Mesendoderm (in vitro differentiated cells): ENCODE measurements around the gene CPED1.

ENCODE experiments used
- DNase-seq: peaks from one replicate; pipeline ENCODE4 v3.0.0; 2013
- H2AK5ac ChIP-seq: 2 replicates; pipeline ENCODE4 v1.6.1; 2013; ENCODE audit warnings: low read length, inconsistent platforms
- H2BK120ac ChIP-seq: 2 replicates; pipeline ENCODE4 v1.6.1; 2013; ENCODE audit warnings: low read depth, mild to moderate bottlenecking, low read length, moderate library complexity, mixed read lengths
- H2BK15ac ChIP-seq: replicated peaks from 2 replicates; pipeline ENCODE4 v1.6.1; 2013; ENCODE audit warnings: low read depth, mild to moderate bottlenecking, moderate library complexity
- H2BK5ac ChIP-seq: 2 replicates; pipeline ENCODE4 v1.6.1; 2013; ENCODE audit warnings: low read length, inconsistent platforms
- H3K18ac ChIP-seq: 2 replicates; pipeline ENCODE4 v1.6.1; 2013; ENCODE audit warnings: mild to moderate bottlenecking, low read length, mixed read lengths
- H3K23ac ChIP-seq: one replicate; pipeline ENCODE4 v1.6.1; 2013; ENCODE audit warnings: low read length
- H3K27ac ChIP-seq: 2 replicates; pipeline ENCODE4 v1.5.1; 2013; ENCODE audit warnings: low read depth, mild to moderate bottlenecking, inconsistent platforms, low read length, moderate library complexity
- H3K27me3 ChIP-seq: 2 replicates; pipeline ENCODE4 v1.6.1; 2013; ENCODE audit warnings: low read length, control low read depth, mild to moderate bottlenecking, inconsistent platforms; ENCODE audit not compliant: insufficient read depth, poor library complexity
- H3K36me3 ChIP-seq: 2 replicates; pipeline ENCODE4 v1.6.1; 2013; ENCODE audit warnings: low read length, inconsistent platforms; ENCODE audit not compliant: control insufficient read depth, insufficient read depth
- H3K4ac ChIP-seq: one replicate; pipeline ENCODE4 v1.6.1; 2013; ENCODE audit warnings: low read depth, mild to moderate bottlenecking, low read length, moderate library complexity
- H3K4me1 ChIP-seq: 2 replicates; pipeline ENCODE4 v1.6.1; 2013; ENCODE audit warnings: low read depth, low read length, inconsistent platforms; ENCODE audit not compliant: control insufficient read depth
- H3K4me2 ChIP-seq: 2 replicates; pipeline ENCODE4 v1.6.1; 2013; ENCODE audit warnings: low read length
- H3K4me3 ChIP-seq: 2 replicates; pipeline ENCODE4 v1.5.1; 2013; ENCODE audit warnings: mild to moderate bottlenecking, low read length
- H3K56ac ChIP-seq: one replicate; pipeline ENCODE4 v1.6.1; 2013; ENCODE audit warnings: low read length
- H3K79me1 ChIP-seq: 2 replicates; pipeline ENCODE4 v1.6.1; 2013; ENCODE audit warnings: low read length, inconsistent platforms
- H3K79me2 ChIP-seq: 2 replicates; pipeline ENCODE4 v1.6.1; 2013; ENCODE audit warnings: mild to moderate bottlenecking, low read length; ENCODE audit not compliant: control insufficient read depth, insufficient read depth
- H3K9ac ChIP-seq: 2 replicates; pipeline ENCODE4 v1.6.1; 2013; ENCODE audit warnings: low read length, inconsistent platforms
- H4K5ac ChIP-seq: one replicate; pipeline ENCODE4 v1.6.1; 2013; ENCODE audit warnings: low read length
- H4K8ac ChIP-seq: one replicate; pipeline ENCODE4 v1.6.1; 2013; ENCODE audit warnings: low read depth, mild to moderate bottlenecking, control low read depth, low read length, moderate library complexity
- WGBS: extraction: QIAGEN DNeasy Blood & Tissue Kit; methylation state at CpG from one replicate; pipeline ENCODE4 v1.1.7; 2013; ENCODE audit warnings: low lambda C conversion rate, missing lambda C conversion rate; ENCODE audit not compliant: insufficient coverage; ENCODE audit errors: extremely low coverage; 5-methylcytosine and 5-hydroxymethylcytosine counted together

Gene CPED1

GRCh38 chr7:121078701-121079227 lies 90.3 kb downstream of the CPED1 start:
- H3K27me3 ChIP-seq = no peaks in the 10 kb centered on the region
- no peak overlapping the region for H4K5ac ChIP-seq
- H2BK120ac ChIP-seq = no peak overlapping the region
- H2BK5ac ChIP-seq = no peak overlapping the region
- H3K56ac ChIP-seq = no peak overlapping the region
- no CpG with 5 or more reads among the region's 2 CpGs for WGBS
- no peak overlapping the region for H3K9ac ChIP-seq
- no peaks in the 10 kb centered on the region for H3K79me1 ChIP-seq
- no peaks in the 10 kb centered on the region for H3K4me1 ChIP-seq
- H3K27ac ChIP-seq = no peak overlapping the region
- no peak overlapping the region for H3K18ac ChIP-seq
- H3K4me2 ChIP-seq = no peak overlapping the region
- H4K8ac ChIP-seq = no peak overlapping the region
- no peak overlapping the region for H3K23ac ChIP-seq
- H3K4ac ChIP-seq = no peak overlapping the region
- no peak for DNase-seq
- no peaks in the 10 kb centered on the region for H3K36me3 ChIP-seq
- no peak overlapping the region for H2BK15ac ChIP-seq
- no peak overlapping the region for H3K4me3 ChIP-seq
- H3K79me2 ChIP-seq = no peaks in the 10 kb centered on the region
- no peak overlapping the region for H2AK5ac ChIP-seq

GRCh38 chr7:121079425-121080169 lies 91.1 kb downstream of the CPED1 start:
- no CpG with 5 or more reads among the region's 5 CpGs for WGBS
- no peaks in the 10 kb centered on the region for H3K27me3 ChIP-seq
- DNase-seq = no peak

GRCh38 chr7:121080257-121080912 lies 91.9 kb downstream of the CPED1 start:
- H3K23ac ChIP-seq = no peak overlapping the region
- no peak overlapping the region for H3K27ac ChIP-seq
- H3K4ac ChIP-seq = no peak overlapping the region
- no peaks in the 10 kb centered on the region for H3K79me2 ChIP-seq
- H4K8ac ChIP-seq = no peak overlapping the region
- no peak overlapping the region for H2BK120ac ChIP-seq
- no peak overlapping the region for H3K9ac ChIP-seq
- H2AK5ac ChIP-seq = no peak overlapping the region
- no peak overlapping the region for H2BK15ac ChIP-seq
- no peaks in the 10 kb centered on the region for H3K27me3 ChIP-seq
- no peak overlapping the region for H3K56ac ChIP-seq
- H4K5ac ChIP-seq = no peak overlapping the region
- H3K4me1 ChIP-seq = no peaks in the 10 kb centered on the region
- no peak overlapping the region for H3K4me2 ChIP-seq
- H3K79me1 ChIP-seq = no peaks in the 10 kb centered on the region
- no peak overlapping the region for H3K18ac ChIP-seq
- H3K4me3 ChIP-seq = no peak overlapping the region
- WGBS = no CpG with 5 or more reads among the region's 2 CpGs
- no peak for DNase-seq
- no peaks in the 10 kb centered on the region for H3K36me3 ChIP-seq
- no peak overlapping the region for H2BK5ac ChIP-seq

More at GRCh38 chr7:121079425-121080169, 91.1 kb downstream of the CPED1 start:
- Histone ChIP-seq H3K56ac (no peak overlapping the region), H4K5ac (no peak overlapping the region), H2AK5ac (no peak overlapping the region), H3K4ac (no peak overlapping the region), H4K8ac (no peak overlapping the region), H3K23ac (no peak overlapping the region), H3K79me2 (no peaks in the 10 kb centered on the region), H3K4me2 (no peak overlapping the region), H2BK15ac (peak overlapping the region; percentile 7), H3K18ac (peak overlapping the region; percentile 18), H3K36me3 (no peaks in the 10 kb centered on the region), H3K4me3 (no peak overlapping the region), H3K9ac (no peak overlapping the region), H3K27ac (no peak overlapping the region), H3K79me1 (no peaks in the 10 kb centered on the region), H3K4me1 (no peaks in the 10 kb centered on the region), H2BK120ac (no peak overlapping the region), H2BK5ac (no peak overlapping the region)

- H3K23ac ChIP-seq = no peak overlapping the region
- H2AK5ac ChIP-seq = no peak overlapping the region
- H3K27ac ChIP-seq = no peak overlapping the region
- H3K36me3 ChIP-seq = no peaks in the 10 kb centered on the region
- no peak overlapping the region for H3K9ac ChIP-seq
- no peak overlapping the region for H2BK120ac ChIP-seq
- H3K4ac ChIP-seq = no peak overlapping the region
- H2BK5ac ChIP-seq = no peak overlapping the region
- H3K18ac ChIP-seq = no peak overlapping the region
- H2BK15ac ChIP-seq = no peak overlapping the region
- no peak overlapping the region for H3K4me2 ChIP-seq
- no peak overlapping the region for H4K8ac ChIP-seq
- H3K4me1 ChIP-seq = no peaks in the 10 kb centered on the region
- no CpG with 5 or more reads among the region's 4 CpGs for WGBS
- no peaks in the 10 kb centered on the region for H3K79me1 ChIP-seq
- H4K5ac ChIP-seq = no peak overlapping the region
- no peak overlapping the region for H3K56ac ChIP-seq
- no peaks in the 10 kb centered on the region for H3K27me3 ChIP-seq
- H3K79me2 ChIP-seq = no peaks in the 10 kb centered on the region
- H3K4me3 ChIP-seq = no peak overlapping the region
- no peak for DNase-seq
Measured at GRCh38 chr7:121080913-121081326, 92.4 kb downstream of the CPED1 start.

- Histone ChIP-seq H3K4me2 (no peak overlapping the region), H3K79me2 (no peaks in the 10 kb centered on the region), H3K56ac (no peak overlapping the region), H2AK5ac (no peak overlapping the region), H2BK120ac (no peak overlapping the region), H2BK15ac (no peak overlapping the region), H3K27ac (no peak overlapping the region), H3K18ac (no peak overlapping the region), H4K5ac (no peak overlapping the region), H3K4me1 (no peaks in the 10 kb centered on the region), H3K9ac (no peak overlapping the region), H3K79me1 (no peaks in the 10 kb centered on the region), H3K36me3 (no peaks in the 10 kb centered on the region), H3K4ac (no peak overlapping the region), H3K4me3 (no peak overlapping the region), H3K23ac (no peak overlapping the region), H2BK5ac (no peak overlapping the region), H4K8ac (no peak overlapping the region), H3K27me3 (no peaks in the 10 kb centered on the region)
- DNase-seq = peak; percentile 60
- no CpG with 5 or more reads among the region's 3 CpGs for WGBS
Measured at GRCh38 chr7:121081327-121081936, 92.9 kb downstream of the CPED1 start.
